ENCODE measurements around the gene INPP5A.
"Not testable (repeated sequence)": the region's sequence is repeated elsewhere in the genome, so short reads cannot be mapped to it uniquely, and the experiment has no call there.

INPP5A gene

GRCh38 chr10:132668048-132668394 lies 130.4 kb downstream of the INPP5A start:
- TF ChIP-seq CTCF (IDR thresholded peaks at IDR 0.05; ENCODE audit: low read depth, low read length, missing control alignments): no peak
- DNase-seq (ENCODE audit: low read depth): no peak
- no peak overlapping the region for H3K4me3 ChIP-seq (ENCODE audit: low read depth, low read length)

GRCh38 chr10:132669208-132669861 lies 131.7 kb downstream of the INPP5A start:
- no peak for TF ChIP-seq CTCF (IDR thresholded peaks at IDR 0.05; ENCODE audit: low read depth, low read length, missing control alignments)
- H3K4me3 ChIP-seq (ENCODE audit: low read depth, low read length): no peak overlapping the region
- no peak for DNase-seq (ENCODE audit: low read depth)

- TF ChIP-seq CTCF (IDR thresholded peaks at IDR 0.05; ENCODE audit: low read depth, low read length, missing control alignments): no peak
- DNase-seq (ENCODE audit: low read depth): no peak
- H3K4me3 ChIP-seq (ENCODE audit: low read depth, low read length): no peak overlapping the region
These were observed 133.1 kb downstream of the INPP5A start for GRCh38 chr10:132670546-132671227.

GRCh38 chr10:132671228-132672154 lies 133.9 kb downstream of the INPP5A start:
- no peak for DNase-seq (ENCODE audit: low read depth)
- TF ChIP-seq CTCF (IDR thresholded peaks at IDR 0.05; ENCODE audit: low read depth, low read length, missing control alignments): no peak

GRCh38 chr10:132673746-132674145 lies 136.2 kb downstream of the INPP5A start:
- not testable (repeated sequence) for H3K4me3 ChIP-seq (ENCODE audit: low read depth, low read length); DNase-seq (ENCODE audit: low read depth)

More at GRCh38 chr10:132671228-132672154, 133.9 kb downstream of the INPP5A start:
- H3K4me3 ChIP-seq (ENCODE audit: low read depth, low read length): no peak overlapping the region

GRCh38 chr10:132674311-132674710 lies 136.7 kb downstream of the INPP5A start:
- DNase-seq (ENCODE audit: low read depth): no peak
- no peak overlapping the region for H3K4me3 ChIP-seq (ENCODE audit: low read depth, low read length)
- no peak for TF ChIP-seq CTCF (IDR thresholded peaks at IDR 0.05; ENCODE audit: low read depth, low read length, missing control alignments)

Measured in GM12864 (cell line).